ENCODE data around the gene TTC7B.

The TTC7B gene

GRCh38 chr14:90649557-90650135 lies 166.6 kb downstream of the TTC7B start:
- ChIA-PET CTCF (no interaction called here), POLR2A (ENCODE audit: low non-redundant PET) (no interaction called here)
- no peak overlapping the region for H3K27ac ChIP-seq
- DNase-seq (ENCODE audit: low spot score), result no peak
- TF ChIP-seq CTCF (conservative IDR thresholded peaks at IDR 0.05; ENCODE audit: low read depth), result no peak

- ChIA-PET CTCF (no interaction called here), POLR2A (ENCODE audit: low non-redundant PET) (no interaction called here)
- no peak overlapping the region for H3K27ac ChIP-seq
- TF ChIP-seq CTCF (conservative IDR thresholded peaks at IDR 0.05; ENCODE audit: low read depth), result no peak
- no peak for DNase-seq (ENCODE audit: low spot score)
Measured at GRCh38 chr14:90649083-90649482, 167.1 kb downstream of the TTC7B start.

DNA sequence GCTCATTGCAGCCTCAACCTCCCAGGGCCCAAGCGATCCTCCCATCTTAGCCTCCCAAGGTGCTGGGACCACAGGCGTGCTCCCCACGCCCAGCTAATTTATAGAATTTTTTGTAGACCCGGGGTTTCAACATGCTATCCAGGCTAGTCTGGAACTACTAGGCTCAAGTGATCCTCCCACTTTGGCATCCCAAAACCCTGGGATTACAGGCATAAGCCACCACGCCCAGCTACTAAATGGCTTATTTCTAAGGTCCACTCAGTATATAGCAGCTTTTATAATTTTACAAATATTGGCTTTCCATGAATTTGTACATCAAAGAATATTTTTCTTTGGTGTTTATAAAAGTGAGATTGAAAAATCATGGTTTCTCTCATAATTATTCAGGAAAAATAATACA lies 167.8 kb downstream of the TTC7B start:
- CTCF ChIA-PET, result no interaction called here

DNA sequence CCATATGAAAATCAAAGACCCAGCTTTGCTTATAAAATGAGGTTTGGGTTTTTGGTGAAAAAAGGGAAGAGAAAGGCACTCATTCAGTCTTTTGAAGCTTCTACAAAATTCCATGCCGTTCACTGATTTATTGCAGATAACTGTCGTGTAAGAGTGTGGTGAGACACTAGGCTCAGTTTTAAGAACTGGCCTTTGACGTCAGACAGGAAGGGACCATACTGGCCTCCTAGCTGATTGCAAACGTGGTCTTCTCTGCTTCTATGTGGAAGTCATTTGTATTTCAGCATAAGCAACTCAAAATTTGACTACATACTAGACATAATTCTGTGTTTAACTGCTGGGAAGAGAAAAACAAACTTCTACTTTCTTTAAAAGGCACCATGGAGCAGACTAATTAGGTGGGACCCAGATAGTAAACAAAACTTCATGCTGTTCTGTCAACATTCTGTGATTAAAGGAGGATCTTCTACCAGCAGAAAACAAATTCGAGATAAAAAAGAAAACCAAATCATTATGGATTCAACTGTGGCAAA lies 168.7 kb downstream of the TTC7B start:
- ChIA-PET POLR2A (ENCODE audit: low non-redundant PET) (no interaction called here), CTCF (no interaction called here)
- no peak for DNase-seq (ENCODE audit: low spot score)
- no peak for TF ChIP-seq CTCF (conservative IDR thresholded peaks at IDR 0.05; ENCODE audit: low read depth)
- H3K27ac ChIP-seq, result no peak overlapping the region

More for the DNA sequence above, 167.8 kb downstream of the TTC7B start:
- no peak overlapping the region for H3K27ac ChIP-seq
- POLR2A ChIA-PET (ENCODE audit: low non-redundant PET), result no interaction called here
- TF ChIP-seq CTCF (conservative IDR thresholded peaks at IDR 0.05; ENCODE audit: low read depth), result no peak
- no peak for DNase-seq (ENCODE audit: low spot score)

DNA sequence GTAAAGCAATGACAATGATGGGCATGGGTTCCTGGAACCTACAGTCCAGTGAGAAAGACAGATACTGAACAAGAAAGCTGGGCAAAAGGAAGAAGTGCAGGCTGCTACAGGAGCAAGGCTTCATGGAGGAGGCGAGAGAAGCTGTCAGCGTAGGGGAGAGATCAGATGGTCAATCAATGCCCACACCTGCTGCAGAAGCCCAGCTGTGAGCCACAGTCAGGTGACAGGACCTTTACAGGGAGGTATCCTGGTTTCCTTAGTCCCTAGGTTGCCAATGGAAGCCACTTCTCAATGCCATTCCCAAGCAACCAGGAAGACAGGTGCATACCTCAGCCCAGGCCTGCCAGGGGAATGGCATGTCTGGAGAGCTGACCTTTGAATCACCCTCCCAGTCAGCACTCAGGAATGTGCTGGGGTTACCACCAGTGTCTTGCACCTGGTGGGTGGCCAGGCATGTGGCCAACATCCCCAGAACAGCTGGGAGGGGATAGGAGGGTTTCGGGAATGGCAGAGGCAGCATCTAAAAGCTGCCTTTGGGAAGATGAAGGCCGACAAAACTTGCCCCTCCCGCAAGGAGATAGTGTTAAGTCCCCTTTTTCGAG lies 170.3 kb downstream of the TTC7B start:
- no peak overlapping the region for H3K27ac ChIP-seq
- POLR2A ChIA-PET (ENCODE audit: low non-redundant PET), result no interaction called here
- no peak for TF ChIP-seq CTCF (conservative IDR thresholded peaks at IDR 0.05; ENCODE audit: low read depth)
- DNase-seq (ENCODE audit: low spot score), result peak; percentile 80
- CTCF ChIA-PET, result interaction anchor here (0.6 kb wide), 1 partner anchor 36 kb away, joined by 3 read pairs; no protein-coding TSS in a partner anchor

GRCh38 chr14:90644882-90645281 lies 171.3 kb downstream of the TTC7B start:
- ChIA-PET CTCF (interaction anchor here (0.6 kb wide), 1 partner anchor 61 kb away, joined by 4 read pairs; no protein-coding TSS in a partner anchor), POLR2A (ENCODE audit: low non-redundant PET) (no interaction called here)
- no peak for DNase-seq (ENCODE audit: low spot score)

More at GRCh38 chr14:90644882-90645281, 171.3 kb downstream of the TTC7B start:
- TF ChIP-seq CTCF (conservative IDR thresholded peaks at IDR 0.05; ENCODE audit: low read depth), result no peak
- no peak overlapping the region for H3K27ac ChIP-seq

All from RWPE1 (cell line).